Measurements from ENCODE around the gene ALOX15. TPM values are rescaled to one million over a fixed set of nuclear protein-coding genes. Genes with fewer than 3 reads are reported as not detected.

Gene ALOX15
- total RNA-seq, 2 donors from 2014 or later: not detected

DNA sequence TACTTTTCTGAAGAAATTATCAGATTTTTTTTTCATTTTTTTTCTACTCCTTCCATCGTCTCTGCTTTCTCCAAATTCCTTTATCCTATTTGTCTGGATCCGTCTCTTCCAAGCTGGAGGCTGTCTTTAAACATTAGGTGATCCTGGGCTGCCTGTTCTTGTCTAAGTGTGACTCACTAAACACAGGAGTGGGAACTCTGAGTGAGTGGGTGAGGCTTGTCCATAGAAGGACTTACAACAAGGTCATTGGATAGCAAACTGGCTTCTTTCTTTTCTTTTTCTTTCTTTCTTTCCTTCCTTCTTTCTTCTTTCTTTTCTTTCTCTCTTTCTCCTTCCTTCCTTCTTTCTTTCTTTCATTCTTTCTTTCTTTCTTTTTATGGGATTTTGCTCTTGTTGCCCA lies 18.2 kb downstream of the ALOX15 start:
- peaks cover 0 to 10% of the 10 kb centered on the region in 2 donors for H3K4me1 ChIP-seq (ENCODE audit: control insufficient read depth in 1 of 2, low read depth in 2 of 2)
- TF ChIP-seq, protein P1, sequence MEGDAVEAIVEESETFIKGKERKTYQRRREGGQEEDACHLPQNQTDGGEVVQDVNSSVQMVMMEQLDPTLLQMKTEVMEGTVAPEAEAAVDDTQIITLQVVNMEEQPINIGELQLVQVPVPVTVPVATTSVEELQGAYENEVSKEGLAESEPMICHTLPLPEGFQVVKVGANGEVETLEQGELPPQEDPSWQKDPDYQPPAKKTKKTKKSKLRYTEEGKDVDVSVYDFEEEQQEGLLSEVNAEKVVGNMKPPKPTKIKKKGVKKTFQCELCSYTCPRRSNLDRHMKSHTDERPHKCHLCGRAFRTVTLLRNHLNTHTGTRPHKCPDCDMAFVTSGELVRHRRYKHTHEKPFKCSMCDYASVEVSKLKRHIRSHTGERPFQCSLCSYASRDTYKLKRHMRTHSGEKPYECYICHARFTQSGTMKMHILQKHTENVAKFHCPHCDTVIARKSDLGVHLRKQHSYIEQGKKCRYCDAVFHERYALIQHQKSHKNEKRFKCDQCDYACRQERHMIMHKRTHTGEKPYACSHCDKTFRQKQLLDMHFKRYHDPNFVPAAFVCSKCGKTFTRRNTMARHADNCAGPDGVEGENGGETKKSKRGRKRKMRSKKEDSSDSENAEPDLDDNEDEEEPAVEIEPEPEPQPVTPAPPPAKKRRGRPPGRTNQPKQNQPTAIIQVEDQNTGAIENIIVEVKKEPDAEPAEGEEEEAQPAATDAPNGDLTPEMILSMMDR (IDR thresholded peaks at IDR 0.05): no peak
- no peak overlapping the region for H3K4me3 ChIP-seq
- no peaks in the 10 kb centered on the region for H3K36me3 ChIP-seq
- no peaks in the 10 kb centered on the region for H3K27me3 ChIP-seq (replicated peaks; ENCODE audit: insufficient read depth)
- DNase-seq (ENCODE audit: low spot score): no peak
- no peak for ATAC-seq (ENCODE audit: insufficient number of reproducible peaks, low FRiP score, low read depth)
- peaks cover 4% of the 10 kb centered on the region for H3K9me3 ChIP-seq
- no peak overlapping the region for H3K27ac ChIP-seq

DNA sequence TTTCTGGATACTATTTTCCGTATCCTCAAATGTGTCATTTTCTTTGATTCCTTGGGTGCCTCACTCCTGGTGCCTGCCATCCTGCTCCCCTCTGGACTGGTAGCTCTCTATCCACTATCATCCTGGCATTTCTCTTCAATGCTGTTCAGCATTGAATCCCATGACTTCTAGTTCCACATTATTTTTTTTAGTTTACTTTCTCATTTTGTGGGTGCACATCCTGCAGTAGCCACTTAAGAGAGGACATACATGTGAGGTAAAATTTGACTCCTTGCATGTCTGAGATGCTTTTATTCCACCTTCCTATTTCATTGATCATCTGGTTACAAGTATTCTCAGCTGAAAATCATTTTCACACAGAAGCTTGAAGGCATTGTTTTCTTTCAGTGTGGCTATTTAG lies 19.1 kb downstream of the ALOX15 start:
- Histone ChIP-seq H3K4me3 (no peak overlapping the region), H3K4me1 (ENCODE audit: control insufficient read depth in 1 of 2, low read depth in 2 of 2) (peaks cover 0 to 10% of the 10 kb centered on the region in 2 donors), H3K36me3 (no peaks in the 10 kb centered on the region), H3K27me3 (replicated peaks; ENCODE audit: insufficient read depth) (no peaks in the 10 kb centered on the region), H3K9me3 (peaks cover 4% of the 10 kb centered on the region), H3K27ac (no peak overlapping the region)
- TF ChIP-seq, protein P1 (IDR thresholded peaks at IDR 0.05): no peak
- no peak for ATAC-seq (ENCODE audit: insufficient number of reproducible peaks, low FRiP score, low read depth)
- DNase-seq (ENCODE audit: low spot score): no peak

DNA sequence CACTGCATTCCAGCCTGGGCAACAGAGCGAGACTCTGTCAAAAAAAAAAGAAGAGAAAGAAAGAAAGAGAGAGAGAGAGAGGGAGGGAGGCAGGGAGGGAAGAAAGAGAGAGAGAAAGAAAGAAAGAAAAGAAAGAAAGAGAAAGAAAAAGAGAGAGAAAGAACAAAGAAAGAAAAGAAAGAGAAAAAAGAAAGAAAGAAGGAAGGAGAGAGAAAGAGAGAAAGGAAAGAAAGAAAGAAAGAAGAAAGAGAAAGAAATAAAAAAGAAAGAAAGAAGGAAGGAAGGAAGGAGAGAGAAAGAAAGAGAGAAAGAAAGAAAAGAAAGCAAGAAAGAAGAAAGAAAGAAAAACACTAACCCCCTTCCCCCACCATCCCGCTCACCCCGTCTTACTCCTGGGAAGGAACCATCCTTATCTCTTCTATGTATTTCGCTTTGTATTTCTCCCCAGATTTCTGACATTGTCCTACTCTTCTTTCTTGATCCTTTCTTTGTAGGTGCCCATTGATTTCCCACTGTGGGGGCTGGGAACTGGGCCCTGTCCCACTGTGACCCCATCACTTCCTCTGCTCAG lies 20.9 kb downstream of the ALOX15 start:
- H3K9me3 ChIP-seq: peaks cover 4% of the 10 kb centered on the region
- ATAC-seq (ENCODE audit: insufficient number of reproducible peaks, low FRiP score, low read depth) (no peak), DNase-seq (ENCODE audit: low spot score) (no peak)
- H3K4me3 ChIP-seq: no peak overlapping the region
- H3K27ac ChIP-seq: no peak overlapping the region
- no peaks in the 10 kb centered on the region for H3K36me3 ChIP-seq
- no peaks in the 10 kb centered on the region for H3K27me3 ChIP-seq (replicated peaks; ENCODE audit: insufficient read depth)
- TF ChIP-seq, protein P1 (IDR thresholded peaks at IDR 0.05): no peak
- H3K4me1 ChIP-seq (ENCODE audit: control insufficient read depth in 1 of 2, low read depth in 2 of 2): peaks cover 0 to 7% of the 10 kb centered on the region in 2 donors

DNA sequence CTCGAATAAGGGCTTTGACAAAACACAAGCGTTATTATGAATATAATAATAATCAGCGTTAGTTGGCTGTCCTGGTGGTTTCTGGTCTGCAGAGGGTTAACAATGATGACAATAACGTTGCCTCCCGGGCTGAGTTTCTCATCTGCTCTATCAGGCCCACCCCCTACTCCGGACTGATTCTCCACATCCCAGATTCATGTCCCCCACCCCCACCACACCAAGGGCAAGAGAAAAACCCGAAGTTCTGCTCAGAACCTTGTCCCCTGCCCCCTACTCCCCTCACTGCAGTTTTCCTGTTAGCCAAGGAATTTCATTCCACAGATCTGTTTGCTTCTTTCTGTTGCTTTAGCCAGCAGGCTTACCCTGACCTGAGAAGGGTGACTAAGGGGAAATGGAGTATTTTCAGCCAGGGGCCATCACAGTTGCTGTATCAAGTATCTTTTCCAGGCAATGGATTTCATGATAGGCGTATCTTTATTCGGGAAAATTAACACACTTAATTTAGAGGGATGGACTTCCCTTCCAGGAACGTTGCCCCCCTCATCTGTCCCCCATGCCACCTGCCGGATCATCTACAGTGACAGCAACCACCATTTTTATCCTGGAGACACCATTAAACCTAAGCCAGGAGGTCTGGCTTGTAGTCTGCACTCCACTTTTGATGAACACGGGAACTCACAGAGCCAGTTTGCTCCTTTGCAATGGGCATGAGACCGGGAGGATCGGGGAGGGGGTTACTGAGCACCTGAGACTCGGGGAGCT lies 23.7 kb downstream of the ALOX15 start:
- Histone ChIP-seq H3K27ac (no peak overlapping the region), H3K36me3 (no peaks in the 10 kb centered on the region), H3K4me3 (no peak overlapping the region), H3K9me3 (peaks cover 4% of the 10 kb centered on the region), H3K4me1 (ENCODE audit: control insufficient read depth in 1 of 2, low read depth in 2 of 2) (no peaks in the 10 kb centered on the region), H3K27me3 (replicated peaks; ENCODE audit: insufficient read depth) (no peaks in the 10 kb centered on the region)
- DNase-seq (ENCODE audit: low spot score): no peak
- TF ChIP-seq, protein P1 (IDR thresholded peaks at IDR 0.05): no peak
- ATAC-seq (ENCODE audit: insufficient number of reproducible peaks, low FRiP score, low read depth): no peak

DNA sequence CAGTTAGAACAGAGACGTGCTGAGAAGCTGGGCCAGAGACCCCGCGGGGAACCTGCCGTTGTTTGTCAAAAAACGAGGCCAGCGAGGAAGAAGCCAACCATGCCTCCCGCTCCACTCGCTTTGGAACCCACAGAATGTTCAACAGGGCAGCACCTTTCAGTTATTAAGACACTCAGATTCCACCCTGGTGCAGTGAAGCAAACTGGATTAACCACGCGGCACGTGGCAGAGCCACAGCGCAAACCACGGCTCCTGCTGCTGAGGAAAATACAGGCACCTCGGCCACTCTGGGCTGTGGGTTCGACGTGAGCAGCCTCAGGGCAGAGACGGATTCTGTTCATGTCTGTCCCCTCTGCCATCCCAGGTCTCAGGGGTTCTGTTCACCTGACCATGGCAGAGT lies 24.4 kb downstream of the ALOX15 start:
- TF ChIP-seq, protein P1 (IDR thresholded peaks at IDR 0.05): no peak
- Histone ChIP-seq H3K4me1 (ENCODE audit: control insufficient read depth in 1 of 2, low read depth in 2 of 2) (no peaks in the 10 kb centered on the region), H3K9me3 (peaks cover 2% of the 10 kb centered on the region), H3K36me3 (no peaks in the 10 kb centered on the region), H3K4me3 (no peak overlapping the region), H3K27me3 (replicated peaks; ENCODE audit: insufficient read depth) (no peaks in the 10 kb centered on the region), H3K27ac (no peak overlapping the region)
- ATAC-seq (ENCODE audit: insufficient number of reproducible peaks, low FRiP score, low read depth): no peak
- DNase-seq (ENCODE audit: low spot score): no peak
